ENCODE measurements around the gene MTARC1.

GRCh38 chr1:220817907-220818306 is 31.2 kb downstream of the MTARC1 start:
- TF ChIP-seq GATA2 (IDR thresholded peaks at IDR 0.05; ENCODE audit: low read depth, low read length) (no peak), GATA3 (IDR thresholded peaks at IDR 0.05; ENCODE audit: low read depth, low read length) (no peak)
